ENCODE measurements around the gene TTC29.

- no peak for TF ChIP-seq ESRRA (CRISPR knock-in tag; IDR thresholded peaks at IDR 0.05; ENCODE audit: borderline replicate concordance)
- no peak for TF ChIP-seq CREB1 (CRISPR knock-in tag; IDR thresholded peaks at IDR 0.05)
- TF ChIP-seq NFYB (CRISPR knock-in tag; conservative IDR thresholded peaks at IDR 0.05; ENCODE audit: low read depth) = no peak
- no peak for TF ChIP-seq CTCF (IDR thresholded peaks at IDR 0.05)
- TF ChIP-seq RELA (CRISPR knock-in tag; IDR thresholded peaks at IDR 0.05; ENCODE audit: borderline replicate concordance) = no peak
- TF ChIP-seq PRRX2 (CRISPR knock-in tag; IDR thresholded peaks at IDR 0.05) = no peak
- no peak for TF ChIP-seq MAX (CRISPR knock-in tag; IDR thresholded peaks at IDR 0.05)
- TF ChIP-seq NR2C2 (CRISPR knock-in tag; IDR thresholded peaks at IDR 0.05) = no peak
- TF ChIP-seq SMAD4 (CRISPR knock-in tag; IDR thresholded peaks at IDR 0.05) = no peak
- TF ChIP-seq MXD4 (CRISPR knock-in tag; IDR thresholded peaks at IDR 0.05; ENCODE audit: borderline replicate concordance) = no peak
- no peak for TF ChIP-seq NR3C1 (CRISPR knock-in tag; conservative IDR thresholded peaks at IDR 0.05; ENCODE audit: low read depth)
- TF ChIP-seq JAZF1 (CRISPR knock-in tag; IDR thresholded peaks at IDR 0.05) = no peak
- no peak for TF ChIP-seq SMAD3 (CRISPR knock-in tag; IDR thresholded peaks at IDR 0.05; ENCODE audit: borderline replicate concordance)
- no peak for TF ChIP-seq ZNF232 (CRISPR knock-in tag; IDR thresholded peaks at IDR 0.05)
These were observed 169.0 kb downstream of the TTC29 start for GRCh38 chr4:146776691-146777090.
